H1 (cell line): Measurements from ENCODE around the gene TLR8. TPM values are rescaled to one million over a fixed set of nuclear protein-coding genes. Genes with fewer than 3 reads are reported as not detected.

Source experiments
- CTCF ChIA-PET: fragments of 300-600 bp; sonication (Branson Sonifier 250); formaldehyde crosslinking; loops from one replicate; lab custom pipeline; 2021; ENCODE audit not compliant: partially characterized antibody; lab: Charles Lee
- POLR2A ChIA-PET: fragments of 300-600 bp; sonication (Branson Sonifier 250); formaldehyde crosslinking; loops from one replicate; lab custom pipeline; 2021; ENCODE audit warnings: inconsistent platforms; ENCODE audit not compliant: partially characterized antibody; lab: Charles Lee
- DNase-seq, 2 experiments: peaks; one replicate each; pipeline versions ENCODE4 v3.0.0 to v3.0.0-alpha.2; 2010 to 2022; ENCODE audit warnings: low spot score in 2 of 2, low read depth in 1 of 2, mixed read lengths in 1 of 2
- FAIRE-seq: peaks from 2 replicates; lab custom pipeline; 2011; peaks lifted over from hg19 to GRCh38; lab: Jason Lieb, UNC
- H2AFZ ChIP-seq: 2 replicates; pipeline ENCODE4 v1.8.1; 2012; ENCODE audit warnings: low read length, inconsistent platforms
- H2AK5ac ChIP-seq: 2 replicates; pipeline ENCODE4 v1.6.1; 2013; ENCODE audit warnings: low read depth, low read length
- H2BK120ac ChIP-seq: replicated peaks from 2 replicates; pipeline ENCODE3; 2013; ENCODE audit warnings: low read depth, low read length, inconsistent platforms
- H2BK12ac ChIP-seq: 2 replicates; pipeline ENCODE4 v1.6.1; 2013; ENCODE audit warnings: low read depth, low read length
- H2BK15ac ChIP-seq: 2 replicates; pipeline ENCODE4 v1.6.1; 2013; ENCODE audit warnings: low read length
- H2BK20ac ChIP-seq: 2 replicates; pipeline ENCODE4 v1.6.1; 2013; ENCODE audit warnings: low read length
- H2BK5ac ChIP-seq: 2 replicates; pipeline ENCODE4 v1.6.1; 2013; ENCODE audit warnings: low read depth, low read length
- H3K14ac ChIP-seq: 2 replicates; pipeline ENCODE4 v1.6.1; 2013; ENCODE audit warnings: inconsistent platforms; ENCODE audit not compliant: insufficient read length
- H3K18ac ChIP-seq: 2 replicates; pipeline ENCODE4 v1.6.1; 2013; ENCODE audit warnings: low read length; ENCODE audit errors: extremely low read depth
- H3K23ac ChIP-seq: 2 replicates; pipeline ENCODE4 v1.6.1; 2013; ENCODE audit warnings: inconsistent platforms; ENCODE audit not compliant: insufficient read length
- H3K23me2 ChIP-seq: 2 replicates; pipeline ENCODE4 v1.6.1; 2013; ENCODE audit warnings: low read depth, low read length
- H3K27ac ChIP-seq: 2 replicates; pipeline ENCODE4 v1.6.1; 2011; ENCODE audit warnings: low read depth, low read length, inconsistent platforms
- H3K27me3 ChIP-seq, 4 experiments: replicated peaks in 1 of 4; 1 replicate in 1 of 4; 2 replicates in 3 of 4; pipeline versions ENCODE4 v1.6.1 to v1.8.1; 2011 to 2013; ENCODE audit warnings: low read length in 3 of 4, mild to moderate bottlenecking in 3 of 4, inconsistent platforms in 2 of 4, mixed read lengths in 2 of 4, moderate library complexity in 1 of 4; ENCODE audit not compliant: control insufficient read depth in 3 of 4, insufficient read depth in 3 of 4; ENCODE audit errors: extremely low read depth in 1 of 4
- H3K36me3 ChIP-seq, 4 experiments: 2 replicates each; pipeline versions ENCODE4 v1.6.1 to v1.8.1; 2011 to 2013; ENCODE audit warnings: mild to moderate bottlenecking in 4 of 4, low read length in 3 of 4, moderate library complexity in 2 of 4, control low read depth in 1 of 4, inconsistent platforms in 1 of 4; ENCODE audit not compliant: insufficient read depth in 4 of 4, control insufficient read depth in 2 of 4
- H3K4ac ChIP-seq: replicated peaks from 2 replicates; pipeline ENCODE3; 2013; ENCODE audit warnings: low read length, low read depth, mixed read lengths, inconsistent platforms; ENCODE audit not compliant: insufficient read length
- H3K4me1 ChIP-seq, 4 experiments: replicated peaks in 1 of 4; 1 replicate in 1 of 4; 2 replicates in 3 of 4; pipeline versions ENCODE4 v1.6.1 to v1.8.1; 2011 to 2013; ENCODE audit warnings: low read length in 3 of 4, inconsistent platforms in 2 of 4, mixed read lengths in 1 of 4; ENCODE audit not compliant: insufficient read depth in 4 of 4, control insufficient read depth in 3 of 4
- H3K4me2 ChIP-seq, 2 experiments: 2 replicates each; pipeline versions ENCODE4 v1.6.1 to v1.8.1; 2011 to 2013; ENCODE audit warnings: low read depth in 2 of 2, low read length in 2 of 2, control low read depth in 1 of 2, inconsistent platforms in 1 of 2, mild to moderate bottlenecking in 1 of 2; ENCODE audit not compliant: insufficient read depth in 1 of 2
- H3K4me3 ChIP-seq, 4 experiments: fragments of 200-600, 300-600 bp in 1 of 4; sonication (generic), shearing (Covaris generic), sonication (Bioruptor Twin) in 1 of 4; 2 replicates each; pipeline versions ENCODE4 v1.5.1 to v1.8.1; 2011 to 2016; ENCODE audit warnings: low read length in 4 of 4, low read depth in 3 of 4, control low read depth in 2 of 4, inconsistent platforms in 2 of 4, mild to moderate bottlenecking in 2 of 4, mixed read lengths in 1 of 4, moderate library complexity in 1 of 4; ENCODE audit not compliant: insufficient read depth in 2 of 4; ENCODE audit errors: extremely low read depth in 1 of 4
- H3K56ac ChIP-seq: replicated peaks from 2 replicates; pipeline ENCODE3; 2013; ENCODE audit warnings: low read depth, mild to moderate bottlenecking, mixed read lengths, low read length, inconsistent platforms; ENCODE audit not compliant: insufficient read length
- H3K79me1 ChIP-seq: 2 replicates; pipeline ENCODE4 v1.6.1; 2013; ENCODE audit warnings: low read depth, low read length, control low read depth
- H3K79me2 ChIP-seq, 2 experiments: 2 replicates each; pipeline versions ENCODE4 v1.6.1 to v1.8.1; 2012 to 2013; ENCODE audit warnings: low read length in 2 of 2, mild to moderate bottlenecking in 2 of 2, inconsistent platforms in 1 of 2; ENCODE audit not compliant: insufficient read depth in 2 of 2, control insufficient read depth in 1 of 2
- H3K9ac ChIP-seq, 4 experiments: replicated peaks in 1 of 4; 1 replicate in 1 of 4; 2 replicates in 3 of 4; pipeline versions ENCODE4 v1.6.1 to v1.8.1; 2011 to 2013; ENCODE audit warnings: low read depth in 3 of 4, low read length in 3 of 4, control low read depth in 2 of 4, mild to moderate bottlenecking in 2 of 4, moderate library complexity in 2 of 4, inconsistent platforms in 1 of 4; ENCODE audit errors: extremely low read depth in 1 of 4
- H3K9me3 ChIP-seq, 2 experiments: 2 replicates each; pipeline versions ENCODE4 v1.6.1 to v1.8.1; 2012 to 2013; ENCODE audit warnings: mild to moderate bottlenecking in 2 of 2, moderate library complexity in 2 of 2, control low read depth in 1 of 2, inconsistent platforms in 1 of 2, low read depth in 1 of 2, low read length in 1 of 2, mixed read lengths in 1 of 2; ENCODE audit not compliant: insufficient read depth in 2 of 2
- H4K20me1 ChIP-seq, 2 experiments: replicated peaks in 1 of 2; 2 replicates each; pipeline versions ENCODE3 to v1.8.1; 2011 to 2013; ENCODE audit warnings: inconsistent platforms in 2 of 2, low read length in 2 of 2, mild to moderate bottlenecking in 1 of 2; ENCODE audit not compliant: insufficient read depth in 2 of 2, control insufficient read depth in 1 of 2
- H4K5ac ChIP-seq: 2 replicates; pipeline ENCODE4 v1.6.1; 2013; ENCODE audit warnings: low read length, low read depth, mixed read lengths, inconsistent platforms; ENCODE audit not compliant: insufficient read length
- H4K8ac ChIP-seq: 2 replicates; pipeline ENCODE4 v1.8.0; 2013; ENCODE audit warnings: mild to moderate bottlenecking, moderate library complexity, low read length, inconsistent platforms; ENCODE audit not compliant: insufficient read depth; ENCODE audit errors: extremely low read depth
- H4K91ac ChIP-seq: replicated peaks from 2 replicates; pipeline ENCODE3; 2013; ENCODE audit warnings: low read length, mixed read lengths, inconsistent platforms; ENCODE audit not compliant: insufficient read length
- E2F6 ChIP-seq: IDR thresholded peaks from 2 replicates; pipeline ENCODE4 v1.6.1; 2012; ENCODE audit warnings: inconsistent platforms
- JUN ChIP-seq: IDR thresholded peaks from 2 replicates; pipeline ENCODE4 v1.6.1; 2011; ENCODE audit warnings: low read depth, mild to moderate bottlenecking, improper control_type of control experiment, low read length
- NRF1 ChIP-seq: IDR thresholded peaks from 2 replicates; pipeline ENCODE4 v1.6.1; 2011; ENCODE audit warnings: mild to moderate bottlenecking, low read depth, low read length, improper control_type of control experiment
- SP4 ChIP-seq: IDR thresholded peaks from 2 replicates; pipeline ENCODE4 v1.6.1; 2012; ENCODE audit warnings: low read length, inconsistent platforms
- SUZ12 ChIP-seq: fragments of 200-600 bp; sonication (generic); IDR thresholded peaks from 2 replicates; pipeline ENCODE4 v1.6.1; 2012; ENCODE audit warnings: mild to moderate bottlenecking, inconsistent platforms, low read length, moderate library complexity, mixed read lengths
- WGBS, 2 experiments: shearing (Covaris generic) in 1 of 2; methylation state at CpG; one replicate each; pipeline versions ENCODE4 v1.1.6 to v1.1.7; 2013 to 2015; ENCODE audit warnings: low lambda C conversion rate in 2 of 2, mixed read lengths in 2 of 2, inconsistent platforms in 1 of 2, low coverage in 1 of 2, missing lambda C conversion rate in 1 of 2; ENCODE audit not compliant: insufficient replicate concordance in 2 of 2, insufficient coverage in 1 of 2, insufficient read length in 1 of 2; ENCODE audit errors: extremely low coverage in 1 of 2, missing lambda C conversion rate in 1 of 2; 5-methylcytosine and 5-hydroxymethylcytosine counted together
- polyA plus RNA-seq, 7 experiments: library from polyadenylated mRNA; depleted of rRNA in 3 of 7; stranded (reverse) in 5 of 7; unstranded in 2 of 7; fragments of >200 nt in 5 of 7; fragments of 200-250 nt in 2 of 7; gene quantifications; 1 replicate in 5 of 7; 2 replicates in 1 of 7; 4 replicates in 1 of 7; pipeline versions ENCODE4 v1.2.1 to v1.2.3, GENCODE V29; 2011 to 2013; ENCODE audit warnings: missing spikeins in 2 of 7, mixed read lengths in 2 of 7
- total RNA-seq: library from RNA; stranded (reverse); fragmentation: NEBNext Ultra II Directional; extraction: Animal tissue kit (Norgen Biotek cat#: 25700); gene quantifications from 2 replicates; pipeline ENCODE4 v1.2.1, GENCODE V29; 2021

The TLR8 gene
- total and polyA plus RNA-seq, 2 of the 8 experiments (the other 6 are each of a cell fraction or from before 2014, with no cell fraction given): not detected

DNA sequence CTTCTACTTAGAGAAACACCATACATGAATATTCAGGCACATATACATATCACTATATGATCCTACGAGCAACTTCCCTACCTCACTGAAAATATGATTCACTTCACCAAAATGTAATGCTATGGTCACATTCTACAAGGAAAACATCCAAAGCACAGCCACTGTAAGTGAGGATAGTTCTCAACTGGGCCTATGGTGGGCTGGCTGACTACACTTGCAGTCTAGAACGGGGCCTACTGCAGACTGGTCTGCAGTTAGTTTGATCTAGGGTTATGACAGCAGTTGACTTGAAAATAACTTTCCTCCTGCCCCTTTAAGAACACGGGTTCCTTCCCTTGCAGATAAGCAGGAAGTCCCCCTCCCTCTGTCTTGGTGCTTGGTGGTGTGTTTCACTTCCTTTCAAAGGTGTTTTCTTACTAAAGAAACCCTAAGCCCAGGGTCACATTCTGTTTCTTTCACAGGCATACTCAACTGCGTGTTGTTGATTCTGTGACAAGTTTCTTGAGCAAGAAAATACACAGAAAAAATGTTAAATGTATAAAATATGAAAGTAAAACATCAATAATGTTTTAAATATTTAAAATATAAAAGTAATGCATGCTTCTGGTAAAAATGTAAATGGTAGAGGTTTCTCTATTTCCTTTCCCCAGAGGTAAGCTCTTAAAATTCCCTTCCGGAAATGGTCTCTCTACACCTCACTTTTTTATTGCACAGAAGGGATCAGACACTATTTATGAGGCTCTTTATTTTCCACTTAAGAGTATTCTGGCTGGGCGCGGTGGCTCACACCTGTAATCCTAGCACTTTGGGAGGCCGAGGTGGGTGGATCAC lies 50.5 kb downstream of the TLR8 start:
- H3K79me1 ChIP-seq: no peaks in the 10 kb centered on the region
- no peak overlapping the region for H2BK20ac ChIP-seq
- no peak overlapping the region for H4K5ac ChIP-seq
- no peak overlapping the region for H3K27ac ChIP-seq
- H3K9ac ChIP-seq: no peak overlapping the region
- H4K91ac ChIP-seq: no peak overlapping the region
- TF ChIP-seq NRF1 (no peak), JUN (no peak), E2F6 (no peak), SUZ12 (no peak), SP4 (no peak)
- 83% methylated on average over 8 of the region's 8 CpGs; no CpG with 5 or more reads in 1 of the 2 experiments for WGBS, 2 experiments
- H3K79me2 ChIP-seq: no peaks in the 10 kb centered on the region
- no peak overlapping the region for H3K18ac ChIP-seq
- ChIA-PET CTCF (interaction anchor here (1.8 kb wide), 1 partner anchor 10 kb away, joined by 5 read pairs; no protein-coding TSS in a partner anchor), POLR2A (interaction anchor here (0.5 to 2.7 kb wide), 4 partner anchors 9 to 621 kb away, joined by 3 to 19 read pairs (median 4); partner anchors contain the start of gene TMSB4X)
- no peaks in the 10 kb centered on the region for H3K9me3 ChIP-seq
- no peaks in the 10 kb centered on the region for H3K4me1 ChIP-seq
- H2BK120ac ChIP-seq: no peak overlapping the region
- H3K23ac ChIP-seq: no peak overlapping the region
- no peak overlapping the region for H3K14ac ChIP-seq
- H2AK5ac ChIP-seq: no peak overlapping the region
- no peak overlapping the region for H2BK15ac ChIP-seq
- no peak overlapping the region for H2BK12ac ChIP-seq
- H3K27me3 ChIP-seq: no peaks in the 10 kb centered on the region
- no peak overlapping the region for H3K4me3 ChIP-seq
- no peaks in the 10 kb centered on the region for H3K23me2 ChIP-seq
- H3K56ac ChIP-seq: no peak overlapping the region
- H4K8ac ChIP-seq: no peak overlapping the region
- DNase-seq (no peak), FAIRE-seq (peak; percentile 91)
- no peak overlapping the region for H2BK5ac ChIP-seq
- H2AFZ ChIP-seq: no peak overlapping the region
- no peaks in the 10 kb centered on the region for H3K36me3 ChIP-seq
- no peak overlapping the region for H3K4ac ChIP-seq
- no peak overlapping the region for H3K4me2 ChIP-seq
- no peaks in the 10 kb centered on the region for H4K20me1 ChIP-seq
